GM18868 (cell line): ENCODE data around the gene MAGEB17.
"Not testable (repeated sequence)": the region's sequence is repeated elsewhere in the genome, so short reads cannot be mapped to it uniquely, and the experiment has no call there.

Experiments used
- ATAC-seq: cut with Tn5 transposase; IDR thresholded peaks from one replicate; pipeline ENCODE4 v1.9.1; 2021; ENCODE audit warnings: mild to moderate bottlenecking, moderate library complexity; ENCODE audit not compliant: unreplicated experiment

The MAGEB17 gene

GRCh38 chrX:16155581-16156096 is 11.6 kb upstream of the MAGEB17 start:
- no peak for ATAC-seq

- no peak for ATAC-seq
These were observed 10.5 kb upstream of the MAGEB17 start for GRCh38 chrX:16156692-16157331.

- no peak for ATAC-seq
These were observed 6.6 kb upstream of the MAGEB17 start for GRCh38 chrX:16160729-16161128.

- ATAC-seq, result not testable (repeated sequence)
These were observed 6.1 kb upstream of the MAGEB17 start for GRCh38 chrX:16161173-16161572.

GRCh38 chrX:16162391-16162790 is 4.9 kb upstream of the MAGEB17 start:
- ATAC-seq, result no peak

GRCh38 chrX:16164748-16165147 is 2.5 kb upstream of the MAGEB17 start:
- ATAC-seq, result no peak

- ATAC-seq, result no peak
These were observed 3.8 kb downstream of the MAGEB17 start for GRCh38 chrX:16171039-16171438.

- ATAC-seq, result no peak
These were observed 4.7 kb downstream of the MAGEB17 start for GRCh38 chrX:16171944-16172343.

GRCh38 chrX:16172391-16172790 is 5.1 kb downstream of the MAGEB17 start:
- ATAC-seq, result no peak

GRCh38 chrX:16175329-16176061 is 8.2 kb downstream of the MAGEB17 start:
- ATAC-seq, result no peak

- ATAC-seq, result no peak
These were observed 10.0 kb downstream of the MAGEB17 start for GRCh38 chrX:16177260-16177659.

- ATAC-seq, result not testable (repeated sequence)
These were observed 16.6 kb downstream of the MAGEB17 start for GRCh38 chrX:16183843-16184242.

GRCh38 chrX:16185725-16186136 is 18.4 kb downstream of the MAGEB17 start:
- ATAC-seq, result peak; percentile 100

GRCh38 chrX:16186380-16187007 is 19.2 kb downstream of the MAGEB17 start:
- no peak for ATAC-seq

- ATAC-seq, result no peak
These were observed 19.9 kb downstream of the MAGEB17 start for GRCh38 chrX:16187024-16187760.

GRCh38 chrX:16188687-16189086 is 21.4 kb downstream of the MAGEB17 start:
- no peak for ATAC-seq

GRCh38 chrX:16191605-16192004 is 24.3 kb downstream of the MAGEB17 start:
- no peak for ATAC-seq

- ATAC-seq, result no peak
These were observed 29.5 kb downstream of the MAGEB17 start for GRCh38 chrX:16196829-16197228.

GRCh38 chrX:16199343-16199742 is 32.1 kb downstream of the MAGEB17 start:
- no peak for ATAC-seq

GRCh38 chrX:16202943-16203342 is 35.7 kb downstream of the MAGEB17 start:
- ATAC-seq, result no peak

GRCh38 chrX:16204538-16204937 is 37.3 kb downstream of the MAGEB17 start:
- ATAC-seq, result no peak
